ENCODE data around the gene P2RY6.

The P2RY6 gene

GRCh38 chr11:73296501-73297230 is 24.5 kb downstream of the P2RY6 start:
- DNase-seq (ENCODE audit: low spot score): no peak

DNA sequence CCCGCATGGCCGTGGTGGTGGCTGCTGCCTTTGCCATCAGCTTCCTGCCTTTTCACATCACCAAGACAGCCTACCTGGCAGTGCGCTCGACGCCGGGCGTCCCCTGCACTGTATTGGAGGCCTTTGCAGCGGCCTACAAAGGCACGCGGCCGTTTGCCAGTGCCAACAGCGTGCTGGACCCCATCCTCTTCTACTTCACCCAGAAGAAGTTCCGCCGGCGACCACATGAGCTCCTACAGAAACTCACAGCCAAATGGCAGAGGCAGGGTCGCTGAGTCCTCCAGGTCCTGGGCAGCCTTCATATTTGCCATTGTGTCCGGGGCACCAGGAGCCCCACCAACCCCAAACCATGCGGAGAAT is 25.1 kb downstream of the P2RY6 start:
- DNase-seq (ENCODE audit: low spot score): no peak

GRCh38 chr11:73297702-73298101 is 25.6 kb downstream of the P2RY6 start:
- no peak for DNase-seq (ENCODE audit: low spot score)

GRCh38 chr11:73298233-73298632 is 26.1 kb downstream of the P2RY6 start:
- DNase-seq (ENCODE audit: low spot score): no peak

DNA sequence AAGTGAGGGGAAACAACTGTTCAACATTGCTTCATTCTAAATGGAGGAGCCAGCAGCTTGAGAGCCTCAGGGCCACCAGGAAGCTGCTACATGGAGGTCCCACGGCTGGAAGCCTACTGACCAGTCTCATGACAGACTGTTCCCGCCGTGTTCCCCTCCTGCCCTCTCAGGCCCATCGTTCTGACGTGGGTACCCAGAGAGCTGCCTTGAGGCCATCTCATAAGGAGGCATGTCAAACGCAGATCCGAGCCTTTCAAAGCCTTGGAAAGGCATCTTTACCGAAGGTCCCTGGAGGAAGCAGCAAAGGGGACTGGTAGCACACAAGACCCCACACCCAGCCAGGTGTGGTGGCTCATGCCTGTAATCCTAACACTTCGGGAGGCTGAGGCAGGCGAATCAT is 27.6 kb downstream of the P2RY6 start:
- no peak for DNase-seq (ENCODE audit: low spot score)

DNA sequence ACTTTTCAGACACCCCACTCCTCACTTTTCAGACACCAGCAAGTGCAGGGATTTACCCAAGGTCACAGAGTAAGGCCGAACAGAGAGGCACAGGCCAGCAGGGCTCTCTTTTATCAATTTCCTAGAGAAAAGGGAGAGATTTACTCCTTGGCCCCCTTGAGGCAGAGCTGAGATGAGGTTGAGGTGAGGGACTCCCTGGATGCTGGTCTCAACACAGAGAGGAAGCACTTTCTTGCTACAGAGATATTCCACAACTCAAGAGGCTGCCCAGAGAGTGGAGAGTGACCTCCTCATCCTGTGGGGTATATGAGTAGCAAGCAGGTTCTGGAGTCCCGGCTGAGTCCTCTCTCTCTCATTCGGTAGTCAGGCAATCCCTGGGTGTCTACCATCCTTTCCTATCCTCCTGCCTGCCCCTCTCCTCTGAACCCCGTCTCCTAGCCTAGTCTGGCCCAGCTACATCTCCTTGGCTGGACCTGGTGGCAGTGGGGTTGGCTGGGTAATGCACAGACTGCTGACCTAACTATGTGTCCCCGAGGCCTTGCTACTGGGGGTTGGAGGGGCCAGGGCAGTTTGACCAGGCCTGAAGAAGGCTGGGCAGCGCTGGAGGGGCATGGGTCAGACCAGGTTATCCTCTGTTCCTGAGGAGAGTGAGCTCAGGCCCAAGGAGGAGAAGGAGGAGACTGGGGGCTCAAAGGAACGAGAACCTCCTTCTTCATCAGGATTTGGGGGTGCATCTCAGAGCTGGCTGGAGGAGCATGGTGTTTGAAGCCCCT is 34.1 kb downstream of the P2RY6 start:
- DNase-seq (ENCODE audit: low spot score): peak; percentile 55

DNA sequence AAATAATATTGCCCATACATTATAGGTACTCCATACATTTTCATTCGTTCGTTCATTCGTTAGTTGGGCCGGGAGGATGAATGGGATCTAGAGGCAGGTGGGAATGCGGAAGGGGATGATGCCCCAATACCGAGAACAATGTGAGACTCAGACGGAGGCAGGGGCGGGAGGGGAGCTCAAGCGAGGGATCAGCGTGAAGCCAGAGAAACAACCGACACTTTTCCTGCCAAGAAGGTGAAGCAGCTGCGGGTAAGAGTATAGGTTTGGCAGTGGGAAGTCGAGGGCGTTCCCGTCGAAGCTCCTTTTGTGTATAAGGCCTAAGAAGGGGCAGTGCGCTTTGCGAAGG is 34.8 kb downstream of the P2RY6 start:
- no peak for DNase-seq (ENCODE audit: low spot score)

- peak; percentile 95 for DNase-seq (ENCODE audit: low spot score)
Observed at GRCh38 chr11:73307323-73308002, 35.3 kb downstream of the P2RY6 start.

- DNase-seq (ENCODE audit: low spot score): no peak
Observed at GRCh38 chr11:73308003-73308960, 36.1 kb downstream of the P2RY6 start, which contains the start of gene ARHGEF17. TSS of gene ARHGEF17 (plus strand) at chr11:73308276. CDS start at chr11:73308639, 363 bp downstream.

- DNase-seq (ENCODE audit: low spot score): no peak
Observed at GRCh38 chr11:73308961-73309919, 37.1 kb downstream of the P2RY6 start.

- DNase-seq (ENCODE audit: low spot score): no peak
Observed at GRCh38 chr11:73310076-73310475, 37.9 kb downstream of the P2RY6 start.

GRCh38 chr11:73310661-73311393 is 38.7 kb downstream of the P2RY6 start:
- DNase-seq (ENCODE audit: low spot score): no peak

DNA sequence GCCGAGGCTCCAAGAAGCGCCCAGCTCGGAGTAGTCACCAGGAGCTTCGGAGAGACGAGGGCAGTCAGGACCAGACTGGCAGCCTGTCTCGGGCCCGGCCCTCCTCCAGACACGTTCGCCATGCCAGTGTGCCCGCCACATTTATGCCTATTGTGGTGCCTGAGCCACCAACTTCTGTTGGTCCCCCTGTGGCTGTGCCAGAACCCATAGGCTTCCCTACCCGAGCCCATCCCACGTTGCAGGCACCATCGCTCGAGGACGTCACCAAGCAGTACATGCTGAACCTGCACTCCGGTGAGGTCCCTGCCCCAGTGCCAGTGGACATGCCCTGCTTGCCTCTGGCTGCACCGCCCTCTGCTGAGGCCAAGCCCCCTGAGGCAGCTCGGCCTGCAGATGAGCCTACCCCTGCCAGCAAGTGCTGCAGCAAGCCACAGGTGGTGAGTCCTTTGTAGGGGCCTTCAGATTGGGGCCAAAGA is 39.3 kb downstream of the P2RY6 start:
- DNase-seq (ENCODE audit: low spot score): no peak

- DNase-seq (ENCODE audit: low spot score): no peak
Observed at GRCh38 chr11:73312036-73312435, 39.9 kb downstream of the P2RY6 start.

GRCh38 chr11:73312851-73313327 is 40.8 kb downstream of the P2RY6 start:
- no peak for DNase-seq (ENCODE audit: low spot score)

DNA sequence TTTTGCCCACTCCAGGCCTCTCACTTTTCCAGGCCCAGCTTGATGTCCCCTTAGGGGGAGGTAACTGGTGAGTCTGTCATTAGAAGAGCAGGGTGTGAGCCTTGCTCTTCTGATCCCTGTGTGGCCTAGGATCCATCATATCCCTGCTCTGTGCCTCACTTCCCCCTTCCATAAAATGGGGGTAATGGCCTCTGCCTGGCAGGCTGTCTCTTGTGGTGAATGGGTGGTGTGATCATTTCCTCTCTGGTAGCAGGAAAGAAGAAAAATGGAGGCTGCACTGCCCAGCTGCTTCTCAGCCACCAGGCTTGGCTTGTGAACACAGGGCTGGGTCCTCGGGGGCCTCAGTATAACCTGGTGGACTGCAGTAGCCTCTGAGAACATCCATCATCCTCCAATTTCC is 41.5 kb downstream of the P2RY6 start:
- DNase-seq (ENCODE audit: low spot score): no peak

DNA sequence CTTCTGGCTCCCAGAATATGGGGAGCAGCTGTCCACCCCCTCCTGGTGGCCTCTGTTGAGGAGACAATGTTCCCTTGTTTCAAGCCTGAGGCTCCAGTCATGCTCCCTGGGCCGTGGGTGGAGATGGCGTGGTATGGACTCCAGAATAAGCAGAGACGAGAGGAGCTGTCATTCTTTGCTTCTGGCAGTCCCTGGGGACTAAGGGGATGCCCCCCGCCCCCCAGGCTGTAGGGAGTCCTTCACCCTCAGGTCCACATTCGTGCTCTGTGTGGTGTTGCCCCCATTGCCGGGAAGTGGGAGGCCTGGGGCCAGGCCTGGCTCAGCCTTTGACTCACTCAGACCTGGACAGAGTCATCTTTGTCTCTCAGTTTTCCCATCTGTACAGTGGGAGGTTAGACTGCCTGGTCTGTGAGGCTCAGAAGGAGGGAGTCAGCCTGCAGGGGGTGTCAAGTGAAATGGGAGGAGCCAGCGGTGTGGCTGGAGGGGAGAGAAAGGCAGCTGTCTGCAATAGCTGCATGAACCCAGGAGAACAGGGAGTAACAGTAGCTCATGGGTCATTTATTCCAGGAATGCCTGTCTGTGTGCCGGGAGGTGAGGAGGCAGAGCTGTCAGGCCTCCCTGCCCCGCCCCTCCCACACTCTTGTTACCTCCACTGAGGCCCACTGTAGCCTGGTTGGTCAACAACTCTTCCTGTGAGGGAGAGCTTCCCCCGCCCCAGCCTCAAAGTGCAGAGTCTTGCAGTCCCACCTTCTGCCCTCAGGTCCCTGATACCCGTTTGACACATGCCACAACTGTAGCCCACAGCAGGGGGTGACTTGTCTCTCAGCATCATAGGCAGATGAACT is 42.2 kb downstream of the P2RY6 start:
- DNase-seq (ENCODE audit: low spot score): peak; percentile 36

DNA sequence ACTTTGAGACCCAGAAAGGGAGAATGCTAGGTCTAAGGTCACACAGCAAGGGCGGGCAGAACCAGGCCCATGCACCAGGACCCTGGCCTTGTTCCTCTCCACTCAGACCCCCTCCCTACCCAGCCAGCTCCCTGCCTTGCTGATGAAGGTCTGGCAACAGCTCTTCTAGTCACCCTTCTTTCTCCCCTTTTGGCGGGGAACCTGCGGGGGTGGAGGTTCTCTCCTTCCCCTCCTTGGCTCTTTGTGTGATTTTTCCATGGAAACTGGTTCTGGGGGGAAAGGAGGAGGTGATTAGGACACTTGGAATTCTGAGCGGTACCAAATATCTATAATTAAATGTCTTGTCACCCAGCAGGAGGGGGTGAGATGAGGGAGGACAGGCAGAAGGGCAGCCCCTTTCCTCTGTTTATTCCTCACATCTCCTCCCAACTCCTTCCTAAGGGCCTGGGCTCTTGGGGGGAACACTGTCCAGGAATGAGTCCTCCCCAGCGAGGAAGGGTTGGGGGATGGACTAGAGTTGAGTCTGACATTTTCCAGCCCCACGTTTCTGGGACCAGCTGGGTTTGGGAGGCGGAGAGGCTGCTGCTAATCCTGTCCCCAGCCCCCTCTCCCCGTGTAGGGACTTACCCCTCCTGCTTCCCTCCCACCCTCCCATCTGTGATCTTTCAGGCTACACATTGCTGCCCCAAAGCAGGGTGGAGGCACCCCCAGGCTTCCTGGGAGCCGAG is 43.3 kb downstream of the P2RY6 start:
- no peak for DNase-seq (ENCODE audit: low spot score)

All from NAMALWA (cell line).